GM12878 (cell line): ENCODE data around the gene CDC14B. TPM values are rescaled to one million over a fixed set of nuclear protein-coding genes. Genes with fewer than 3 reads are reported as not detected.
A peak's percentile ranks its signal among the peaks of the same experiment; 100 is the strongest.

Source experiments
- ATAC-seq: fragments of 200-7000 bp; cut with Tn5 transposase; 3 replicates; pipeline ENCODE4 v1.9.1; 2020; ENCODE audit warnings: mild to moderate bottlenecking, moderate library complexity
- BruUV-seq: library from RNA; stranded (reverse); fragments of 400-500 nt; replicated peaks from 2 replicates; lab custom pipeline; 2021; lab: Mats Ljungman, UMichigan
- CTCF ChIA-PET: fragments of 300-600 bp; sonication (Branson Sonifier 250); formaldehyde crosslinking; extraction: SDS; loops from one replicate; lab custom pipeline; 2021; ENCODE audit warnings: inconsistent platforms; lab: Yijun Ruan, JAX
- POLR2A ChIA-PET: fragments of 350-600 bp; formaldehyde crosslinking; extraction: SDS; loops from one replicate; lab custom pipeline; 2021; ENCODE audit warnings: inconsistent platforms; lab: Charles Lee
- RAD21 ChIA-PET: fragments of 300-600 bp; sonication (Branson Sonifier 250); formaldehyde crosslinking; loops from one replicate; lab custom pipeline; 2023; ENCODE audit warnings: antibody characterized with exemption; ENCODE audit not compliant: unreplicated experiment; lab: Charles Lee
- SMC1A ChIA-PET: fragments of 300-600 bp; sonication (Branson Sonifier 250); formaldehyde crosslinking; loops from one replicate; lab custom pipeline; 2023; ENCODE audit not compliant: unreplicated experiment, uncharacterized antibody; lab: Charles Lee
- DNase-seq: peaks from one replicate; pipeline ENCODE4 v3.0.0-alpha.2; 2011; ENCODE audit warnings: low read depth, low spot score
- FAIRE-seq: peaks from 3 replicates; lab custom pipeline; 2011; peaks lifted over from hg19 to GRCh38; lab: Jason Lieb, UNC
- H2AFZ ChIP-seq: 2 replicates; pipeline ENCODE4 v1.6.0; 2011; ENCODE audit warnings: low read depth, low read length, control low read depth; ENCODE audit not compliant: control insufficient read depth
- H3K27ac ChIP-seq: 2 replicates; pipeline ENCODE4 v1.5.1; 2011; ENCODE audit warnings: control low read depth; ENCODE audit not compliant: control insufficient read depth, insufficient read depth
- H3K27me3 ChIP-seq, 2 experiments: replicated peaks in 1 of 2; 2 replicates each; pipeline versions ENCODE4 v1.6.0 to v1.6.1; 2011; ENCODE audit warnings: low read length in 1 of 2; ENCODE audit not compliant: control insufficient read depth in 2 of 2, insufficient read depth in 2 of 2
- H3K36me3 ChIP-seq, 2 experiments: 2 replicates each; pipeline ENCODE4 v1.5.1; 2011; ENCODE audit warnings: low read length in 1 of 2; ENCODE audit not compliant: control insufficient read depth in 2 of 2, insufficient read depth in 2 of 2
- H3K4me1 ChIP-seq: 2 replicates; pipeline ENCODE4 v1.6.1; 2011; ENCODE audit warnings: mild to moderate bottlenecking, low read length, moderate library complexity, mixed read lengths; ENCODE audit not compliant: control insufficient read depth, insufficient read depth
- H3K4me2 ChIP-seq: 2 replicates; pipeline ENCODE4 v1.6.0; 2011; ENCODE audit warnings: control low read depth; ENCODE audit not compliant: control insufficient read depth, insufficient read depth
- H3K4me3 ChIP-seq: fragments of 200-600 bp; sonication (generic); 2 replicates; pipeline ENCODE4 v1.5.1; 2016
- H3K79me2 ChIP-seq: 2 replicates; pipeline ENCODE4 v1.6.0; 2011; ENCODE audit warnings: low read length; ENCODE audit not compliant: control insufficient read depth, insufficient read depth
- H3K9ac ChIP-seq: 2 replicates; pipeline ENCODE4 v1.8.0; 2011; ENCODE audit warnings: low read length, control low read depth, mixed read lengths; ENCODE audit not compliant: control insufficient read depth, insufficient read depth
- H3K9me3 ChIP-seq: replicated peaks from 3 replicates; pipeline ENCODE4 v1.5.1; 2011; ENCODE audit warnings: mild to moderate bottlenecking, low read length; ENCODE audit not compliant: control insufficient read depth, insufficient read depth
- H4K20me1 ChIP-seq: 2 replicates; pipeline ENCODE4 v1.6.0; 2011; ENCODE audit not compliant: control insufficient read depth, insufficient read depth
- HDAC2 ChIP-seq: fragments of 200-600 bp; sonication (generic); IDR thresholded peaks from 2 replicates; pipeline ENCODE4 v1.6.1; 2017
- HSF1 ChIP-seq: fragments of 150-350 bp; IDR thresholded peaks from 2 replicates; pipeline ENCODE4 v1.6.1; 2014; ENCODE audit warnings: mild to moderate bottlenecking, low read depth, low read length
- MTA2 ChIP-seq: fragments of 450-650 bp; IDR thresholded peaks from 2 replicates; pipeline ENCODE4 v1.6.1; 2016; ENCODE audit warnings: low read depth, mild to moderate bottlenecking, moderate library complexity
- TCF12 ChIP-seq: IDR thresholded peaks from 2 replicates; pipeline ENCODE4 v1.6.1; 2011; ENCODE audit warnings: low read depth, mild to moderate bottlenecking, low read length
- ZNF24 ChIP-seq: fragments of 450-650 bp; IDR thresholded peaks from 2 replicates; pipeline ENCODE4 v1.6.1; 2017; ENCODE audit warnings: antibody characterized with exemption, mild to moderate bottlenecking
- WGBS: methylation state at CpG from one replicate; pipeline ENCODE4 v1.1.6; 2016; ENCODE audit warnings: low lambda C conversion rate; ENCODE audit not compliant: insufficient replicate concordance, insufficient coverage; ENCODE audit errors: missing lambda C conversion rate; 5-methylcytosine and 5-hydroxymethylcytosine counted together
- in situ Hi-C: fragments of 300-500 bp; cut with MboI; formaldehyde crosslinking; loops from 9 replicates; pipeline ENCODE4 v1.14.3; 2018; ENCODE audit warnings: mixed read lengths
- intact Hi-C: fragments of 100-400 bp; cut with micrococcal nuclease; formaldehyde crosslinking; loops from one replicate; pipeline ENCODE4 v1.14.2; 2022; ENCODE audit not compliant: unreplicated experiment
- polyA plus RNA-seq, 11 experiments: library from polyadenylated mRNA; depleted of rRNA in 4 of 11; unstranded in 6 of 11; stranded (reverse) in 5 of 11; fragments of >200 nt; fragmentation: Nextera tagmentation in 4 of 11; fragmentation: Illumina TruSeq in 1 of 11; extraction: Ambion mirVana in 4 of 11; extraction: Trizol in 1 of 11; gene quantifications; 1 replicate in 1 of 11; 2 replicates in 10 of 11; pipeline versions ENCODE4 v1.2.1 to v1.2.3, GENCODE V29; 2011 to 2016; ENCODE audit warnings: inconsistent platforms in 2 of 11, missing spikeins in 2 of 11, low read depth in 1 of 11
- total RNA-seq, 4 experiments: library from RNA; depleted of rRNA in 3 of 4; stranded (reverse); fragments of >200 nt in 3 of 4; fragmentation: Illumina TruSeq in 1 of 4; extraction: Trizol in 1 of 4; gene quantifications; 2 replicates each; pipeline versions ENCODE4 v1.2.1 to v1.2.3, GENCODE V29; 2013 to 2021

CDC14B gene
- total and polyA plus RNA-seq, 10 of the 15 experiments (the other 5 are each of a cell fraction or from before 2014, with no cell fraction given), result 3.7 to 11.7 (median 6.2) TPM

- RAD21 ChIA-PET, result interaction anchor here (0.6 to 4.5 kb wide), 4 partner anchors 105 to 150 kb away, joined by 3 to 30 read pairs (median 4); partner anchors contain the start of gene HABP4
- BruUV-seq, result no TSS peak
Observed at GRCh38 chr9:96564217-96564616, 55.4 kb downstream of the CDC14B start.

GRCh38 chr9:96559339-96559943 is 60.2 kb downstream of the CDC14B start:
- RAD21 ChIA-PET, result interaction anchor here (0.7 to 1.3 kb wide), 2 partner anchors 108 to 110 kb away, joined by 3 read pairs; partner anchors contain the start of gene HABP4
- WGBS, result 43% methylated on average over 6 of the region's 6 CpGs
- Histone ChIP-seq H3K9me3 (no peaks in the 10 kb centered on the region), H3K27me3 (no peaks in the 10 kb centered on the region; a peak in 1 of 4 replicates), H3K27ac (no peak overlapping the region), H3K4me2 (no peak overlapping the region), H3K4me1 (no peaks in the 10 kb centered on the region), H3K4me3 (no peak overlapping the region), H2AFZ (no peak overlapping the region), H4K20me1 (no peaks in the 10 kb centered on the region), H3K36me3 (no peaks in the 10 kb centered on the region), H3K9ac (no peak overlapping the region), H3K79me2 (no peaks in the 10 kb centered on the region)
- CTCF ChIA-PET, result interaction anchor here (1.3 kb wide), 1 partner anchor 107 kb away, joined by 3 read pairs; no protein-coding TSS in a partner anchor
- SMC1A ChIA-PET, result interaction anchor here (0.8 to 1.6 kb wide), 5 partner anchors 39 to 148 kb away, joined by 3 to 5 read pairs (median 4); no protein-coding TSS in a partner anchor
- no TSS peak for BruUV-seq
- no peak for TF ChIP-seq MTA2
- TF ChIP-seq HSF1, result no peak
- no peak for TF ChIP-seq HDAC2
- POLR2A ChIA-PET, result no interaction called here
- intact Hi-C loops (no loop called here), in situ Hi-C loops (no loop called here)
- DNase-seq (no peak), FAIRE-seq (no peak), ATAC-seq (no peak)

More at GRCh38 chr9:96564217-96564616, 55.4 kb downstream of the CDC14B start:
- CTCF ChIA-PET, result interaction anchor here (0.5 to 2.2 kb wide), 8 partner anchors 9 to 237 kb away, joined by 3 to 7 read pairs (median 3); no protein-coding TSS in a partner anchor
- no peak overlapping the region for H3K4me3 ChIP-seq
- H2AFZ ChIP-seq, result no peak overlapping the region
- H3K79me2 ChIP-seq, result no peaks in the 10 kb centered on the region
- H3K4me2 ChIP-seq, result no peak overlapping the region
- no peaks in the 10 kb centered on the region for H3K9me3 ChIP-seq
- no peaks in the 10 kb centered on the region for H4K20me1 ChIP-seq
- H3K36me3 ChIP-seq, result no peaks in the 10 kb centered on the region
- no peak for DNase-seq
- TF ChIP-seq TCF12, result no peak
- TF ChIP-seq MTA2, result peak; percentile 41; the same call in 1 of the 2 replicates
- peak; percentile 87 for TF ChIP-seq ZNF24
- TF ChIP-seq, all 136 proteins: peak for 2
- peaks cover 3% of the 10 kb centered on the region for H3K4me1 ChIP-seq
- no peak for FAIRE-seq
- no peaks in the 10 kb centered on the region for H3K27me3 ChIP-seq
- H3K27ac ChIP-seq, result no peak overlapping the region
- in situ Hi-C loops (no loop called here), intact Hi-C loops (loop anchor here (10.0 kb wide), 1 partner anchor 149 kb away; the partner anchor contains the start of gene ZNF367)
- ATAC-seq, result peak; percentile 1; the same call in 1 of the 3 replicates
- ChIA-PET POLR2A (interaction anchor here (1.0 kb wide), 1 partner anchor 9 kb away, joined by 3 read pairs; no protein-coding TSS in a partner anchor), SMC1A (interaction anchor here (0.6 to 7.1 kb wide), 7 partner anchors 9 to 1513 kb away, joined by 3 to 38 read pairs (median 3); partner anchors contain the start of gene HABP4)
- no peak overlapping the region for H3K9ac ChIP-seq
- 45% methylated on average over 4 of the region's 4 CpGs for WGBS
